HG02763 (cell line): ENCODE data around the gene ADD2.

Experiments
- ATAC-seq: cut with Tn5 transposase; IDR thresholded peaks from one replicate; pipeline ENCODE4 v1.9.1; 2021; ENCODE audit warnings: mild to moderate bottlenecking, moderate library complexity; ENCODE audit not compliant: unreplicated experiment

Gene ADD2

GRCh38 chr2:70707706-70708105, 60.3 kb downstream of the ADD2 start:
- no peak for ATAC-seq

GRCh38 chr2:70706026-70706795, 61.8 kb downstream of the ADD2 start:
- no peak for ATAC-seq

- no peak for ATAC-seq
These were observed 62.7 kb downstream of the ADD2 start for GRCh38 chr2:70705160-70705850.

GRCh38 chr2:70703900-70704549, 64.0 kb downstream of the ADD2 start:
- no peak for ATAC-seq

- ATAC-seq, result no peak
These were observed 65.1 kb downstream of the ADD2 start for GRCh38 chr2:70702711-70703395.

GRCh38 chr2:70698847-70699246, 69.2 kb downstream of the ADD2 start:
- ATAC-seq, result no peak

- no peak for ATAC-seq
These were observed 70.2 kb downstream of the ADD2 start for GRCh38 chr2:70697603-70698383.

GRCh38 chr2:70696142-70696541, 71.9 kb downstream of the ADD2 start:
- ATAC-seq, result no peak

GRCh38 chr2:70692256-70692655, 75.7 kb downstream of the ADD2 start:
- no peak for ATAC-seq

- no peak for ATAC-seq
These were observed 76.4 kb downstream of the ADD2 start for GRCh38 chr2:70691497-70692140.

- no peak for ATAC-seq
These were observed 77.2 kb downstream of the ADD2 start for GRCh38 chr2:70690846-70691245.

- no peak for ATAC-seq
These were observed 79.6 kb downstream of the ADD2 start for GRCh38 chr2:70688427-70688826.

GRCh38 chr2:70687461-70687795, 80.6 kb downstream of the ADD2 start:
- ATAC-seq, result no peak

- ATAC-seq, result no peak
These were observed 81.2 kb downstream of the ADD2 start for GRCh38 chr2:70686577-70687460.

- no peak for ATAC-seq
These were observed 82.2 kb downstream of the ADD2 start for GRCh38 chr2:70685771-70686171.

- no peak for ATAC-seq
These were observed 83.0 kb downstream of the ADD2 start for GRCh38 chr2:70684846-70685622.

GRCh38 chr2:70683455-70683854, 84.5 kb downstream of the ADD2 start:
- no peak for ATAC-seq

- no peak for ATAC-seq
These were observed 87.3 kb downstream of the ADD2 start for GRCh38 chr2:70680735-70681134.
